ENCODE measurements around the gene LCP1.

- no peak for TF ChIP-seq CTCF (IDR thresholded peaks at IDR 0.05)
- no peak for TF ChIP-seq POLR2AphosphoS5 (IDR thresholded peaks at IDR 0.05; ENCODE audit: low read depth, low read length)
Measured at GRCh38 chr13:46097663-46098062, 84.3 kb downstream of the LCP1 start.

Measured in Panc1 (cell line).